HepG2 (cell line): ENCODE results near the gene ARL8A.
A peak's percentile ranks its signal among the peaks of the same experiment; 100 is the strongest.

ENCODE experiments used
- KDM1A ChIP-seq: IDR thresholded peaks from 2 replicates; pipeline ENCODE4 v1.6.1; 2016; ENCODE audit warnings: missing compliant biosample characterization
- KDM3A ChIP-seq: IDR thresholded peaks from 2 replicates; pipeline ENCODE4 v1.6.1; 2018; ENCODE audit warnings: low read depth, missing compliant biosample characterization
- ZNF263 ChIP-seq: sonication (generic); formaldehyde crosslinking; IDR thresholded peaks from 2 replicates; pipeline ENCODE4 v1.4.0; 2020; ENCODE audit warnings: missing genetic modification reagents
- TF ChIP-seq, protein P1 (sequence below): sonication (generic); formaldehyde crosslinking; IDR thresholded peaks from 2 replicates; pipeline ENCODE4 v1.4.0; 2020; ENCODE audit warnings: missing genetic modification reagents, mild to moderate bottlenecking, borderline replicate concordance

DNA sequence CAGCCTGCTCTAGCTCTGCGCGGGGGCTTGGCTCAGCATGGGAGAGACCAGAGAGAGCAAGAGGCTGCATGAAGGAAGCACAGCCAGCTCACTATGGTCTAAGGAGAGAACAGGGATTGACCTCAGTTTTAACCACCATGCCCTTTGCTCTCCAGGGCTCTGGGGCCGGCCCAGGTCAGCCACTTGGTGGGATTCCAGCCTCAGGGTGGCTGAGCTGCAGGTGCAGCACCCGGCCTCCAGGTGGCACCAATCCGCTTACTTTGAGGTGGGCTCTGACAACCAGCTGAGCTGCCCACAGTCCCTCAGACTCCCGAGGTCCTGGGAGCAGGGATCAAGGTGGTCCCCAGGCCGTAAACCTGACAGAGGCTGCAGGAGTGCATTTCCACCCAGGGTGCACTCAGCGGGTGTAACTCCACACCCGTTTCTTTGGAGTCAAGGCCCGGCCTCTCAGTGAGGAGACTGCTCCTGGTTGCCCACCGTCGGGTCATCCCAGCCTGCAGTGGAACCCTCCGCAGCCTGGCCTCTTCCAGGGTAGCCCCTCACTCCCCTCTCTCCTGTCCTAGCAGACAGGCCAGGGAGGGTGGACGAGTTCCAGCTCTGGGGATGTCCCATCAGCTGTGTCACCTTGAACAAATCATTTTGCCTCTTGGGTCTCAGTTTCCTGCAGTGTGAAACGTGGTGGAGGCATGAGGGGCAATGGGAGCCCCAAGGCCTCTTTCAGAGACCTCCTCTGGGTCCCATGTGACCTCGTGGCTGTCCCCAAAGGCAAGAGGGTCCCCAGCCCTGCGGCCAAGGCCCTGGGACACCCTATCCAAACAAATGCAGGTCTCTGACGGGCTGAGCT lies 48.5 kb upstream of the ARL8A start:
- TF ChIP-seq, protein P1, sequence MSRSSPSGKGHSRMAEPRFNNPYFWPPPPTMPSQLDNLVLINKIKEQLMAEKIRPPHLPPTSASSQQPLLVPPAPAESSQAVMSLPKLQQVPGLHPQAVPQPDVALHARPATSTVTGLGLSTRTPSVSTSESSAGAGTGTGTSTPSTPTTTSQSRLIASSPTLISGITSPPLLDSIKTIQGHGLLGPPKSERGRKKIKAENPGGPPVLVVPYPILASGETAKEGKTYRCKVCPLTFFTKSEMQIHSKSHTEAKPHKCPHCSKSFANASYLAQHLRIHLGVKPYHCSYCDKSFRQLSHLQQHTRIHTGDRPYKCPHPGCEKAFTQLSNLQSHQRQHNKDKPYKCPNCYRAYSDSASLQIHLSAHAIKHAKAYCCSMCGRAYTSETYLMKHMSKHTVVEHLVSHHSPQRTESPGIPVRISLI, result 0 out of 2 replicates have a peak, but pooled peaks have one; percentile 20
- TF ChIP-seq ZNF263 (CRISPR knock-in tag) (no peak), KDM1A (no peak), KDM3A (CRISPR knock-in tag) (no peak)
